Esophagus muscularis mucosa (tissue), 3 donors: ENCODE results near the gene THG1L.

Experiments used
- POLR2A ChIP-seq: fragments of 450-650 bp; IDR thresholded peaks from one replicate; pipeline ENCODE4 v1.6.1; 2017; ENCODE audit warnings: antibody characterized with exemption, moderate library complexity, mild to moderate bottlenecking, low read depth
- TF ChIP-seq, protein P1 (sequence below), 3 experiments: fragments of 200-600 bp in 2 of 3; fragments of 450-650 bp in 1 of 3; sonication (generic) in 2 of 3; IDR thresholded peaks; one replicate each; pipeline ENCODE4 v1.5.1; 2017 to 2019; ENCODE audit warnings: antibody characterized with exemption in 3 of 3, mild to moderate bottlenecking in 2 of 3, moderate library complexity in 1 of 3

DNA sequence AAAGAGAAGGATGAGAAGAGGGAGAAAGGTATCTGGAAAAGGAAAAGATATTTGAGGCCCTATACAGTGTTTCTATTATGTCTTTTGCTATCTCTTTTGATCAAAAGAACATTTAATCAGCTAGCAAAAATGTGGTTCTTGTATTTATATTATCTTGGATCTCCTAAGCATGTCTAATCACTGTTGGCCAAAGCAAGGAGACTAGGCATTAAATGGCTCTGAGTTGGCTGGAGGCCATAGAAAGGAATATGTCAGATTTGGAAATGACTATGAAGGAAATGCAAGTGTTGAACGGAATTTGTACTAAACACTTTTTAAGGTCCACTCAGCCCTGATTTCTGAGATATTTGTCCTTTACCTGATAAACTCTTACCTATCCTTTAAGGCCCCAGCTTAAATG is 22.4 kb upstream of the THG1L start:
- TF ChIP-seq POLR2A: no peak
- TF ChIP-seq, protein P1, sequence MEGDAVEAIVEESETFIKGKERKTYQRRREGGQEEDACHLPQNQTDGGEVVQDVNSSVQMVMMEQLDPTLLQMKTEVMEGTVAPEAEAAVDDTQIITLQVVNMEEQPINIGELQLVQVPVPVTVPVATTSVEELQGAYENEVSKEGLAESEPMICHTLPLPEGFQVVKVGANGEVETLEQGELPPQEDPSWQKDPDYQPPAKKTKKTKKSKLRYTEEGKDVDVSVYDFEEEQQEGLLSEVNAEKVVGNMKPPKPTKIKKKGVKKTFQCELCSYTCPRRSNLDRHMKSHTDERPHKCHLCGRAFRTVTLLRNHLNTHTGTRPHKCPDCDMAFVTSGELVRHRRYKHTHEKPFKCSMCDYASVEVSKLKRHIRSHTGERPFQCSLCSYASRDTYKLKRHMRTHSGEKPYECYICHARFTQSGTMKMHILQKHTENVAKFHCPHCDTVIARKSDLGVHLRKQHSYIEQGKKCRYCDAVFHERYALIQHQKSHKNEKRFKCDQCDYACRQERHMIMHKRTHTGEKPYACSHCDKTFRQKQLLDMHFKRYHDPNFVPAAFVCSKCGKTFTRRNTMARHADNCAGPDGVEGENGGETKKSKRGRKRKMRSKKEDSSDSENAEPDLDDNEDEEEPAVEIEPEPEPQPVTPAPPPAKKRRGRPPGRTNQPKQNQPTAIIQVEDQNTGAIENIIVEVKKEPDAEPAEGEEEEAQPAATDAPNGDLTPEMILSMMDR (IDR thresholded peaks at IDR 0.05): no peak
